LoVo (cell line): Measurements from ENCODE around the gene RFX2.
"Not testable (repeated sequence)": the region's sequence is repeated elsewhere in the genome, so short reads cannot be mapped to it uniquely, and the experiment has no call there.

ENCODE experiments used
- DNase-seq: peaks from one replicate; pipeline ENCODE4 v3.0.0-alpha.2; 2016; ENCODE audit warnings: low spot score

The RFX2 gene

DNA sequence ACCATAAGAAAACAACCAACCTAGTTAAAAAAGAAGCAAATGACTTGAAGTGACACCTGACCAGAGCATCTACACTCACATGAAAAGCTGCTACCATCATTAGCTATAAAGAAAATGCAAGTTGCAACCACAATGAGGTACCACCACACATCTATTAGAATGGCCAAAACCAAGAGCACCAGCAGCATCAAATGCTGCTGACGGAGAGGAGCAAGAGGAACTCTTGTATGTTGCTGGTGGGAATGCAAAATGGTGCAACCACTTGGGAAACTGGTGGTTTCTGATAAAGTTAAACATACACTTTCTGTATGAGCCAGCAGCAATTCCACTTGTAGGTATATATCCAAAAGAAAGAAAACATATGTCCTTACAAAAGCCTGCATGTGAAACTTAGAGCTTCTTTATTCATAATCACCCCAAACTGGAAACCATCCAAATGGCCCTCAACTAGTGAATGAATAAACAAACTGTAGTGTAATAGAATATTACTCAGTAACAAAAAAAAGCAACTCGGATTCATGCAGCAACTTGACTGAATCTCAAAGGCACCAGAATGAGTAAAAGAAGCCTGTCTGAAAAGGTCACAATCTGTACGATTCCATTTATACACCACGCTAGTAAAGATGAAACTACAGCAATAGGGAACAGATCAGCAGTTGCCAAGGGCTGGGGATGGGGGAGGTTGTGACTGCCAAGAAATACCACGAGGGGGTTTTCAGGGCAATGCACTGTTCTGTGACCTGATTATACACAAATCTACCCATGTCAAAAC lies 71.5 kb downstream of the RFX2 start:
- no peak for DNase-seq

DNA sequence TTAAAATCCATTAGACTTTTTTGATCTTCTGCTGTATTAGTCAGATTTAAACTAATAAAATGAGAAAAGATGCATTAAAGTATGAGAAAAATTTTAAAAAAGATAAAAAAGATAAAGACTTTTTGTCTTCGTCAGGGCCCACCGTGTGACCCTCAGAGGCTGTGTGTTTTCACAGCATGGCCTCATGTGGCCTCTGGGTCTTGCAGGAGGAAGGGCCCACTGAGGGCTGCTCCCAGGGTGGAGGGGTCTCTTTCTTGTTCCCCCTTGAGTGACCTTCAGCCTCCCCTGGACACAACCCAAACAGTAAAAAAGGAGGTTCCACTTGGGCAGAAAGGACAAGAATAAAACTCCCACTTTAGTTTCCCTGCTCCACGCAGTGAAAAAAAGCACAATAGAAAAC lies 75.3 kb downstream of the RFX2 start:
- no peak for DNase-seq

DNA sequence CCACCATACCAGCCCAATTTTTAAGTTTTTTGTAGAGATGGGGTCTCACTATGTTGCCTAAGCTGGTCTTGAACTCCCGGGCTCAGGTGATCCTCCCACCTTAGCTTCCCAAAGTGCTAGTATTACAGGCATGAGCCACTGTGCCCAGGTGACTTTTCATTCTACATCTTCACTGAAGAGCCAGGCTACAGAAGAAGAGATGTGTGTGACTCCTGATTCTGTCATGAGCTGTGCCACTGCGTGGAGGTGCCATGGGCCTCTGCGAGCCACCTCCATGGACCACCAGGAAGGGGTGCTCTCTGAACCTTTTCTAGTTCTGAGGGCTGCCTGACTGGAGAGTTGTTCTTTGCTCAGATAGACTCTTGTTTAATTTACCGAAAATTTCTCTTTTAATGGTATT lies 75.8 kb downstream of the RFX2 start:
- no peak for DNase-seq

DNA sequence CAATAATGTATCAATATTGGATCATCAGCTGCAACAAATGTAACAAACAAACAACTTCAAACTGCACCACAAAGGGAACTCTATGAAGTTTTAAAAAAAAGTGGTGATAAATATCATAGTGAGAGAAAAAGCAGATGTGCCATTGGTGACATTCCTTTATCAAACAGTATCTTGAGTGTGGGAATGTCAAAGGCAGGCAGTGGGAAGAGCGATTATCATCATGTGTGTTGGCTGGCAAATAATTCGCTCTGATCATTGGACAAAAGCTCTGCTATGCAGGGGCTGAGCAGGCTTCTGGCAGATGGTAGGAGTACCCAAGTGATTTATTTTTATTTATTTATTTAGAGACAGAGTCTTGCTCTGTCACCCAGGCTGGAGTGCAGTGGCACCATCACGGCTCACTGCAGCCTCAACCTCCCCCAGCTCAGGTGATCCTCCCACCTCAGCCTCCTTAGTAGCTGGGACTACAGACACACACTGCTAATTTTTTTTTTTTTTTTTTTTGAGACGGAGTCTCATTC lies 76.5 kb downstream of the RFX2 start:
- no peak for DNase-seq

DNA sequence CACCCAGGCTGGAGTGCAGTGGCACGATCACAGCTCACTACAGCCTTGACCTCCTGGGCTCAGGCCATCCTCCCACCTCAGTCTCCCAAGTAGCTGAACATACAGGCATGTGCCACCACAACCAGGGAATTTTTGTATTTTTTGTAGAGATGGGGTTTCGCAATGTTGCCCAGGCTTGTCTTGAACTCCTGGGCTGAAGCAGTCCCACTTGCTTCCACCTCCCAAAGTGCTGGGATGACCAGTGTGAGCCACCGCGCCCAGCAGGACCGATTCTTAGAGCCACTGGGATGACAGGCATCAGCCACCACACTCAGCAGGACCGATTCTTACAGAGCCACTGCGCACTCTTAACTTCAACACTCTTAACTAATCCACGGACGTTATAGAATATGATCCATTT lies 77.5 kb downstream of the RFX2 start:
- DNase-seq = no peak

DNA sequence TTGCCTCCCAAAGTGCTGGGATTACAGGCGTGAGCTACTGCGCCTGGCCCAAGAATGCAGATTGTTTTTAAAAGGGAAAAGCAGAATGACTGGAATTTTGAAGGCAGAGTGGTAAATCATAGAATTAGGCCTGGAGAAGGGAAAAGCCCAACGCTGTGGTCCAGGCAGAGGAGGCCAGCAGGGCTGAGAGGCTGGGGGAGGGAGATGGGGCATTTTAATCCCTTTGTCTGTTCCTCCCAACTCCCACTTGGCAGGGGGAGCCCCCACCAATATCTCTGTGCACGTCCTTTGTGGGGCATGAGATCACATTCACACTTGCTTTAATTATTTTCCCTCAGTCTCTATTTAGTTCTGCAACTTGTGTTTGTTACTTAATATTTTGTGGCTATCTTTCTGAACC lies 77.9 kb downstream of the RFX2 start:
- no peak for DNase-seq

DNA sequence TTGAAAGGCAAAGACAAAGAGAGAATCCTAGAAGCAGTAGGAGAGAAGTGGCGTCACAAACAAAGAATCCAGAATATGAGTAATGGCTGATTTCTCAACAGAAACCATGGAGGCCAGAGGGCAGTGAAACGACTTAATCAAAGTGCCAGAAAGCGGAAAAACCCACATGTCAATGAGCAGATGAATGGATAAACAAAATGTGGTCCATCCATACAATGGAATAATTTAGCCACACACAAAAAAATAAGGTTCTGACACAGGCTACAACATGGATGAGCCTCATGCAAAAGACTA lies 80.1 kb downstream of the RFX2 start:
- DNase-seq = no peak

DNA sequence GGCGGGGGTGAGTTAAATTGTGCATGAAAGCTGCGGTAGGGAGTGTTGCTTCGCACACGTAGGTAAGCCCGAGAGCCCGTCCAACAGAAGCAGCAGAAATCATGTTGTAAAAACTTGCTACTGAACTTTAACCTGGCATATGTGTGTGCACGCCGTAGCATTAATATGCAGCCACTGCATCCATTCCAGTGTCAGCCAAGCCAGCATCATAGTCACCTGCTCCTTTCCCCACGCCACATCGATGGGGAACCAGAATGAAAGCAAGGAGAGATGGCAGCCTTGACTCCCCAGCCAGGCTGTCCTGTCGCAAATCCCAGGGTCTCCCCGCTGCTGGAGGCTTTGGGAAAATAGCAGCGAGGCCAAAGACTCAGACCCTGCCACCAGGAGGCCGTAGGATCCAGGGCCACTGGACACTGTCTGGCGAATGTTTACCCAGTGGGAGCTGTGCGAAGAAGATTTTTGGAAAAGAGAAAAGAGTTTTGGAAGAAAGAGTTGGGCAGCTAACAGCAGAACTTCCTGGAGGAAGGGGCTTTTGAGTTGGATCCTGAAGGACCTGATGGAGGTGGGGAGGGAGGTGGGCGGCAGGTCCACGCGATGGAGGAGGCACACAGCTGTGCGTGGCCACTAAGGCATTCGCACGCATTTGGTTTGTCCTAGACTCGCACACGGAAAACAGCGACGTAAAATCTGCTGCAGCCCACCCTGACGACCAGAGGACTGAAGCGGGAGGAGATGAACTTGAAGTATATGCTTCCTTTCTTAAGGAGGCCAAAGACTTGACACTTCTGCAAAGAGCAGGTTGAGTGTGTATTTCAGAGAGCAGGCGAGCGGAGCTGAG lies 83.7 kb downstream of the RFX2 start:
- DNase-seq = no peak

DNA sequence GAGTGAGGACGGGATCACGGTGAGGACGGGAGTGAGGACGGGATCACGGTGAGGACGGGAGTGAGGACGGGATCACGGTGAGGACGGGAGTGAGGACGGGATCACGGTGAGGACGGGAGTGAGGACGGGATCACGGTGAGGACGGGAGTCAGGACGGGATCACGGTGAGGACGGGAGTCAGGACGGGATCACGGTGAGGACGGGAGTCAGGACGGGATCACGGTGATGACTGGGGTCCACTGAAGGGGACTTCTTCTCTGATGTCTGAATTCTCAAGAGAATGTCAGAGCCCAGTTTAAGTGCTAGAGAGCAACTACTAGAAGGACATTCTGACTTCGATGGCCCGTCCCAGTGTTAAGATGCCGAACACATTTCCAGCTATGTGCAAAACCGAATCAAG lies 85.5 kb downstream of the RFX2 start:
- DNase-seq = not testable (repeated sequence)

DNA sequence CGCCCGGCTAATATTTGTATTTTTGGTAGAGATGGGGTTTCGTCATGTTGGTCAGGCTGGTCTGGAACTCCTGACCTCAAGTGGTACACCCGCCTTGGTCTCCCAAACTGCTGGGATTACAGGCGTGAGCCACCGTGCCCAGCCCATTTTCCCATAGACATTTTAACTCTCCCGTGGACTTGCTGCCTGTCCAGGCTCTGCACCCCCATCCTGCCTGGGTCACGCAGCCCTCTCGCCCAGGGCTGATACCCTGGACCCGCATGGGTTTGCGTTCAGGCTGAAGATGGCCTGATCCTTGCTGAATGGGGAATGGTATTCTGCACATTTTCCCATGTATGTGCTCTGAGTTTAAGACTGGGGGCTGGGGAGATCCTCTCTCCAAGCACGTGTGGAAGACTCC lies 86.4 kb downstream of the RFX2 start:
- DNase-seq = no peak

DNA sequence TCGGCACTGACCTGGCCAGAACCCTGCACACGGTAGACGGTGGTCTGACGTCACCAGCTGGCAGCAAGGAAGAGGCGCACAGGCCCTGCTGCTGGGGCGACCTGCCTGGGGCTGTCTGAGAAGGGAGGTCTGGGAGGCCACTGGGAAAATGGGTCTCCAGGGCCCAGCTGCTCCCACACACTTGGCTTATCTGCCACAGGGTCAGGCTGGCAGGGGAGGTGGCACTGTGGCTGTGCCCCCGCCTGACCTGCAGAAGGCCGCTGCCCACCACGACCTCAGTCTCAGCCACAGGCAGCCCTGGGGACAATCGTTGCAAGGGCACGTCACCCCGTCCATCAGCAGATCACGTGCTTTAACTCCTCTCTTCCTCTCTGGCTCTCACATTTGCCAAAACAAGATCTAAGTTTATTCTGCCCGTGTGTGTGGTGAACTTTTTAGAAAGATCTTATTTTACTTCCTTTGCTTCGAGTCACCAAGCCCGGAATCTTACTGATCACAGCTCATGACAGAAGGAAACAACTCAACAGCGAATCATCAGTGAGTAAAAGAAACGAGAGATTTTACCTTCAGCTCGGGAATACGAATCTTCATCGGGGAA lies 87.1 kb downstream of the RFX2 start:
- DNase-seq = no peak

DNA sequence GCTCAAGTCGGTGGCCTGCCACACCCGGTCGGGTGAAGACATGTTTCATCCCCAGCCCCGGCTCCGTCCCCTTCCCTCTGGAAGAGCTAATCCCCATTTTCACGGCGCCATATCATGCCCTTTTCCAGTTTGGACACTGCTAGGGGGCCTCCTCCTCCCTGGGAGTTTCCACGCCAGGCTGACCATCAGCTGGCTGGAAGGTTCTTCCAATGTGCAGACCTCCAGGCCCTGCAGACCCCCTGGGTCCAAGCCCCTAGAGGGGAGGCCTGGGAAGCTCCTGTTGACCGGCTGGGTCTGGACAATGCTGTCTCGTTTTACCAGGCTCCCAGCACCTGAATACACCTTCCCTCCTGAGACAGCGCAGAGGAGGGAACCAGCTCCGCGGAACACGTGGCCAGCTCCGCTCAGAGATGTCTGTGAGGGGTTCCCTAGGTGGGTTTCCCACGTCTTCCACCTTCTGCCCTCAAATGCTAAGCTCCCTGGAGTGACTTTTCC lies 87.7 kb downstream of the RFX2 start:
- no peak for DNase-seq

DNA sequence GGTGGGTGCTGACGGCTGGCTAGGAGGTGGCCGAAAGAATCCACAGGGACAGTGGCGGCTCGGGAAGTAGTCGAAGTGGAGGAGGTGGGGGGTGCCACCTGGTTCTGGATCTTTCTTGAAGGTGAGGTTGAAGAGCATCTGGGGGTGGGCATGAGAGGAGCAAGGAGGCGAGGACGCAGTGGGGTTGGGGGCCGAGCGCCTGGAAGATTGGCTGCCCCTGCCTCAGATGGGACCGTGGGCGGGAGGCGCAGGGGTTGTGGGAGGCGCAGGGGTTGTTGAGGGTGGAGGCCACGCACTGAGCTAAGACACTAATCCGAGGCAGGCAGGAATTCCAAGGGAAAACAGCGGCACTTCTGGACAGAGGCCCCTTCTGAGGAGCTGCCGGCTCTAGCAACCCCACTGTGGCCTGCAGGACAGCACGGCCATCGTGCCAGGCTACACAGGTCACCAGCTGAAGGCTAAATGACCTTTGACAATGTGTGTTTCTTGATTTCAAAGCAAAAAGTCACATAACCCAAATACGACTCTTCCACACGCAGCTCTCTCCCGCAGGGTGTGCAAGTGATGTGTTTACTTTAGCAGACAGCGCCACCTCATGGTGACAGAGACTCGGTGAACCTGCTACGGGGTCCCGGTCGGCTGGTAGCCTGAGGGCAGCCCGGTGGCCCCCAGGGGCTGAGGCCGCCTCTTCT lies 88.3 kb downstream of the RFX2 start:
- DNase-seq = peak; percentile 17

DNA sequence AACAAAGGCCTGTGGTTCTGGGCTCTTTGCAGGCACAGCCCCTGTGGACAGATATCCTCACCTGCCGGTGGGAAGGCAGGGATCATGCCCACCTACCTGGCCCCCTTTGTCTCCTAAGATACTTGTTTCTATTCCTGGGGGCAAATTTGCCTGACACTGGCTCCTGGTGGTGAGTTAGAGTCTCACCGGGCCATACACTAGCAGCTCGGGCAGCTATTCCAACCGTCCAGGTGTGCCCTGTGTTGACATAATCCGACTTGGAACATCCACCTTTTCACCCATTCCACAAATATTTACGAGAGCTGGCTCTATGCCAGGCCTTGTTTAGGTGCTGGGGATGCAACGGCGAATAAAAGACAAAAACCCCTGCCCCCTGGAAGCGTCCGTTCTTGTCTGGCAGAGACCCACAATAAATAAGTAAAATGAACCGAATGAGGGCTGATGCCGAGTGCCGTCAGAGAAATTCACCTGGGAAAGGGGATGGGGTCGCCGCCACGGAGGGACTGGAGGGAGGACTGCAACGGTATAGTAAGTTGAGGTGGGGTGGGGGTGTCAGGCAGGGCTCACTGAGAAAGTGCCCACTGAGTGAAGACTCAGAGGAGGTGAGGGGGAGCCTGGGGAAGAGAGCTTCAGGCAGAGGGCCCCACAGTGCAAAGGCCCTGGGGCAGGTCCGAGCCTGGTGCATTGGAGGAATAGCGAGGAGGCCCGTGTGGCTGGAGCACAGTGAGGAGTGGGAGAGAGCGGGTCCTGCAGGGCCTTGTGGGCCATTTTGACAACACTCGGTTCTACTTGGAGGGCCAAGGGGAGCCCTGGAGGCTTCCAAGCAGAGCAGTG lies 89.1 kb downstream of the RFX2 start:
- DNase-seq = no peak

DNA sequence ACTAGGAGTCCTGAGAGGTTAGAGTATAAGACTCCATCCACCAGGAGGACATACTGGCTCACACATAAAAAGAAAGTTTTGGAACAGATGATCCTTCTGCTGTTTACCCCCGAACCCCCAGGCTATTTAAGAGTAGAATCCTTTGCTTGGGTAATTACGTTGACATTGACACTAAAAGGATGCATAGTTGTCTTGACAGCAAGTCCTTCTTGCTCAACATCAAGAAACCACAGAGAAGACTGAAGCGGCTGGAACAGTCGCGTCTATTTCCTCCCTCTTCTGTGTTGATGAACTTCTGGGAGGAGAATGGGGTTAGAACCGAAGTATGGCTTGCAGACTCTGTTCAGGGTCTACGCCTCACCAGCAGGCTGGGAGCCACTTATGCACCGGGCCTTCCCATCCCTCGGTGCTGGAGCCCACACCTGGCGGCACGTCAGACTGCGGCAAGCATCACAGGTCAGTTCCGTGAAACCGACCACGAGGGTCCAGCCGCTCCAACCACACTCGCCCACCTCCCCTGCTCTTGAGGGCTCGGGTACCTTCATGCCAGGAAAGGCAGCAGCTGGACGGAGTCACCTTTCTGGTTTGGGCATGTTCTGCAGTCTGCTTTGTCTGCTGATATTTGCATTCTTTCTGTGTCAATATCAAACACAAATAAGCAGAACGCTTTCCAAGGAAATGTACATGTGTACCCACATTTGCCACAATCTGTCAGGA lies 90.0 kb downstream of the RFX2 start:
- DNase-seq = no peak

DNA sequence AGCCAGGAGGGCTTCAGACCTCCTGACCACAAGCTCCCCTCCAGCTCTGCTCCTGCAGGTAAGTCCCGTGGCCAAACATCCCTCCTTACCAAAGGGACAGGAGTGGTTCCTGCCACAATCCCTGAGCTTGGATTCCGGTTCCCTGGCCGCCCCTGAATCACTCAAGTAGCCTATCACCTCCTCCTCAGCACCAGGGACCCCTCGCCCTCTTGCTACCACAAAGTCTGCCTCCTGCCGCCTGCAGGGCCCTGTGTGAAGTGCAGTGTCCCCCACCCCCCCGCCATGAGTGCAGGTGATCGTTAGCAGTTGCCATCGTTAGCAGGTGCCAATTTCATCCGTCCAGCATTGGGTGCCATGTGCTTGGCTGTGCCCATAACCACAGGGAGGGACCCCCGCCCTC lies 91.5 kb downstream of the RFX2 start:
- DNase-seq = no peak

DNA sequence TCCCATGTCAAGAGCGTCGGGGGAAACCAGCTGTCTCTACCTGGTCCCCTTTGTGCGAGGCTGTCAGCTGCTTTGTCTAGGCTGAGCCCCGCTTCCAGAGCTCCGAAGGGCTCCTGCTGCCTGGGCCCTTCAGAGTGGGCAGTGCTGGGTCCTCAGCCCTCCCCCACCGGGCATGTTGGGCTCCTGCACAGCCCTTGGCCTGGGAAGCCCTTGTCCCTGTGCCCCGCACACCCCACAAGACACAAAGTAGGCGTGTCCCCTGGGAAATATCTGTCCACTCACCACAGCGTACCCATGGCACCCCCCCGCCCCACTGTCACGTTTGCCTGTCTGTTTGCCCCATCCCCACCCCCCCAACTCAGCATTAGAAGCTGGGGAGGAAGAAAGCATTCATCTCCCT lies 92.7 kb downstream of the RFX2 start:
- no peak for DNase-seq

DNA sequence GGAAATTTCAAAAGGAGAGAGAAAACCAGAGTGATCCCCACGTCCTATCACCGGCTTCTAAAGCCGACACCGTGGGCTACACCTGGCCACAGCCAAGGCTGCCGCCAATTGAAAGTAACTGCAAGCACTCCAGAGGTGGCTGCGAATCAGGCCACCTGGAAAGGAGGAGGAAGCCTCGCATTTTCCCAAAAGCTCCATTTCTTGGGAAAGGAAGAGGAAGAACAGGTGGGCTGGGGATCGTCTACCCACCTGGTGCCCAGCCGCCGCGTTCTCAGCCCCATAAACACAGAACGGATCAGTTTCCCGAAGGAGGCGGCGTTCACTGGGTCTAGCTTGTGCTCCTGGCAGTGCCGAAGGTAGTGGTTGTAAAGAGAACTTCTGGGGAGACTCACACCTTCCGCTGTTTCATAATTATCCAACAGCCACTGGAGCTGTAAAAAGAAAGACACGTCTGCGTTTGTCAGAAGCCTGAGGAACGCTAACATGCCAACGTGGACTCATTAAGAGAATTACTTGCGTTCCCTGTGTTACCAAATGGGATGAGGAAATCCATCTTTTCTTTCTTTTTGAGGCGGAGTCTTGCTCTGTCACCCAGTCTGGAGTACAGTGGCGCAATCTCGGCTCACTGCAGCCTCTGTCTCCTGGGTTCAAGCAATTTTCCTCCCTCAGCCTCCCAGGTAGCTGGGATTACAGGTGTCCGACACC lies 94.3 kb downstream of the RFX2 start:
- DNase-seq = no peak

DNA sequence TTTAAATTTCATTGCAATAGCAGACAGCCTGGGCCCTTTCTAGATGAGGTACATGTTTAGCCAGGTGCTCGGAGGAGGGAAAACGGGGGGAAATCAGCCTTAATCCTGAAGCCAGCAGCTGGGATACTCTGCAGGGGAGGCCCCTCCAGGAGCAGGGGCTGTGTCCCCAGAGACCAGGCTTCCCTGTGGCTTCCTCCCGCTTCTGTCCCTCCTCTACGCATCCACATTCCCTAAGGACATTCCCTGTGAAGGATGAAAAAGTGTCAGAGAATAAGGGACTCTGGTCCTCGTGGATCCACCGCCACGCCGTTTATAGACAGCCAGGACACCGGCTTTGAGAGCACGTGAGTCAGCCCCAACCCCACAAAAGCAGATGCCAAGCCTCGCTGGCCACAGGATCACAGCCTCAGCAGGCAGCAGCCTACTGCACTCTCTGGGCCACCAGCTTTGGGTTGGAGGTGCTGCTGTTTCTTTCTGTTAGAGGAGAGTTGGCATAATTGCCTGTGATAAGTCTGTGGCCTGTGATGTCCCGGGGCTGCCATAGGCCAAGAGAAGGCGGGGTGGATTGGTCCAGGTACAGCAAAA lies 95.7 kb downstream of the RFX2 start:
- DNase-seq = no peak
